COLO668 (cell line): Measurements from ENCODE around the gene OLIG3.

Source experiments
- DNase-seq: peaks from one replicate; lab custom pipeline; 2025; ENCODE audit not compliant: unreplicated experiment; lab: John Stamatoyannopoulos, UW

OLIG3 gene

GRCh38 chr6:137471986-137472385 lies 22.2 kb downstream of the OLIG3 start:
- no peak for DNase-seq

- DNase-seq: no peak
Measured at GRCh38 chr6:137471497-137471896, 22.7 kb downstream of the OLIG3 start.

- no peak for DNase-seq
Measured at GRCh38 chr6:137467211-137467610, 27.0 kb downstream of the OLIG3 start.

- DNase-seq: no peak
Measured at GRCh38 chr6:137465378-137466009, 28.7 kb downstream of the OLIG3 start.

- DNase-seq: no peak
Measured at GRCh38 chr6:137452333-137452894, 41.8 kb downstream of the OLIG3 start.

GRCh38 chr6:137443901-137444300 lies 50.3 kb downstream of the OLIG3 start:
- no peak for DNase-seq
